HG02970 (cell line): Measurements from ENCODE around the gene BRI3.
"Not testable (repeated sequence)": the region's sequence is repeated elsewhere in the genome, so short reads cannot be mapped to it uniquely, and the experiment has no call there.

ENCODE experiments used
- ATAC-seq: cut with Tn5 transposase; IDR thresholded peaks from one replicate; pipeline ENCODE4 v1.9.1; 2021; ENCODE audit warnings: mild to moderate bottlenecking, moderate library complexity, moderate number of reproducible peaks; ENCODE audit not compliant: unreplicated experiment, low FRiP score

The BRI3 gene

DNA sequence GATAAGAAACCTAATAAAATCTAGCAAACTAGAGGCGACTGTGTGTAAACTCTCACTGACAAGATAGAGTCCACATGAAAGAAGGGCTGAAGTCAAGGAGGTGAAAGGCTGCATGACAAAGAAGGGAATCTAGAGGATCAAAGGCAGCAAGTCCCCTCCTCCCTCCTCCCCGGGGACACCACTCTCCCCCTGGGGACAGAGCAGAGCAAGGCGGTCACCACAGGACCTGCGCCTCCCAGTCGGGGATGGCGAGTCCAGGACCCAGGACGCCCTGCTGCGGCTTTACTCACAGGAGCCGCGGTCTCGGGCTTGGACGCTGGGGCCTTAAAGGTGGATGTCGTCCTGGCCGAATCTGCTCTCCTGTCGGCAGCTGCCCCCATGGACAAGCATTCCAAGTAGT is 22.4 kb downstream of the BRI3 start:
- no peak for ATAC-seq

GRCh38 chr7:98305951-98306535 is 24.6 kb downstream of the BRI3 start:
- no peak for ATAC-seq

- ATAC-seq, result no peak
Measured at GRCh38 chr7:98307971-98308466, 26.5 kb downstream of the BRI3 start.

DNA sequence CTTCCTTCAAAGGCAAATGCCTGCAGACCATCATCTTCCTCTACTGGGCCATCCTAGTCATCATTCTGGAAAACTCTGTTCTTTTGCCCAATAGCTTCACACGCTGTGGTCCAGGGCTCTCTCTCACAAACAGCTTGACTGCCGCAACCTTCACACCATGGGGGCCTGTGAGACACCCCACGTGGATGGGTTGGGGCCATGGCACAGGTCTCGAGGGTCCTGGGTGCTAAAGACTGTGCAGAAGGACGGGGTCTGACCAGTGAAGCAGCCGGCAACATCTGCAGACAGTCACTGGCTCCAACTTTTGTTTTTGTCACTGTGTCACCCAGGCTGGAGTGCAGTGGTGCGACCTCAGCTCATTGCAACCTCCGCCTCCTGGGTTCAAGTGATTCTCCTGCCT is 28.1 kb downstream of the BRI3 start:
- ATAC-seq, result no peak

DNA sequence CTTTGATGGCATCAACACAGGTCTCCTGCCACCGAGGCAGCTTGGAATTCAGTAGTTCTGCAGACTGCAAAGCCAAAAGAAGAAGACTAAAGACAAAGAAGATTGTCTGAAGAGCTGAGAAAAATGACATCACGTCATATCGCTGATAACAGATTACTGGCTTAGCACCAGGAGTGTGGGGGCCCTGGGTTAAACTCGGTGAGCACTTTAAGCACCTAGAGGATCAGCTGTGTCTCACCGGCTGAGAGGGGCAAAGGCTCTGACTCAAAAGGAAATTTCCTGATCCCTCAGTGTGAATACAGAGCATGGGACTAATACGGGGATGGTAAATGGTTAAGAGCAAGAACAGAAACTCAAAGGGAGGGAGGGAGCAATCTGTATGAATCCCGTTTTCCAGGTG is 30.7 kb downstream of the BRI3 start:
- ATAC-seq, result no peak

- ATAC-seq, result no peak
Measured at GRCh38 chr7:98314469-98314868, 33.0 kb downstream of the BRI3 start.

DNA sequence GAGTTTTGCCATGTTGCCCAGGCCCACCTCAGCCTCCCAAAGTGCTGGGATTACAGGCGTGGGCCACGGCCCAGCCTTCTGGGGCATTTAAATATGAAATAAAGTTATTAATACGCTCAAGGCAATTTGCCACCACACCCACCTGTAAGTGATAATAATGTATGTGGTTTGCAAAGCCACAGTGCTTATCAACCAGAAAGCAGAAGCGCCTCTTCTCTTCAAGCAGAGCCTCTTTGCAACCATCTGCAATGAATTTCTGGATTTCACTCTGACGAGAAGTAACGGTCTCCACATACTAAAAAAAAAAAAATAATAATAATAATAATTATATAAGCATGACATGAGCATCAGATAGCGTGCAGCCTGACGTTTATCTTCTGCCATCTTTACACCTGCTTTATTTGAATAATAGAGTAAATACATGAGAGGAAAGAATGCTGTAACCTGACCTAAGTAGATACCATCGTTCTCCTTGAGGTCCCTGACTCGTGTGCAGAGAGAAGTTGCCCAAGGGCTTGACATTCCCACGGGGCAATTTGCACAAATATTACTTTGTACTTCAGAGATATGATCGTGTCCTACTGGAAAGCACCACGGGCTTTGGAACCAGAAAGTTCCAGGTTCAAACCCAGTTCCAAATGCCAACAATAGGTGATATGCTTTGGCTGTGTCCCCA is 34.0 kb downstream of the BRI3 start:
- ATAC-seq, result no peak

DNA sequence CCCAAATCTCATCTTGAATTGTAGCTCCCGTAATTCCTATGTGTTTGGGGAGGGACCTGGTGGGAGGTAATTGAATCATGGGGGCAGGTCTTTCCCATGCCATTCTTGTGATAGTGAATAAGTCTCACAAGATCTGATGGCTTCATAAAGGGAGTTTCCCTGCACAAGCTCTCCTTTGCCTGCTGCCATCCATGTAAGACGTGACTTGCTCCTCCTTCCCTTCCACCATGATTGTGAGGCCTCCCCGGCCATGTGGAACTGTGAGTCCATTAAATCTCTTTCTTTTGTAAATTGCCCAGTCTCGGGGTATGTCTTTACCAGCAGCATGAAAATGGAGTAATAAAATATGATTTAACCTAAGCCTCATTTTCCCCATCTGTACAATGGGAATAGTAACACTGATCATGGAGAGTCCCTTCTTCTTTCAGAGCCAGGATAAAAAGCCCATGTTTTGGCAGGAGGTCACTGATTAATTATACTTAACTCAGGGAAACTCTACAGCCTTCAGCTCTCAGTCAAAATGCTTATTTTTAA is 34.6 kb downstream of the BRI3 start:
- ATAC-seq, result not testable (repeated sequence)

GRCh38 chr7:98317366-98318040 is 36.0 kb downstream of the BRI3 start:
- ATAC-seq, result no peak

GRCh38 chr7:98319176-98319575 is 37.7 kb downstream of the BRI3 start:
- ATAC-seq, result no peak

DNA sequence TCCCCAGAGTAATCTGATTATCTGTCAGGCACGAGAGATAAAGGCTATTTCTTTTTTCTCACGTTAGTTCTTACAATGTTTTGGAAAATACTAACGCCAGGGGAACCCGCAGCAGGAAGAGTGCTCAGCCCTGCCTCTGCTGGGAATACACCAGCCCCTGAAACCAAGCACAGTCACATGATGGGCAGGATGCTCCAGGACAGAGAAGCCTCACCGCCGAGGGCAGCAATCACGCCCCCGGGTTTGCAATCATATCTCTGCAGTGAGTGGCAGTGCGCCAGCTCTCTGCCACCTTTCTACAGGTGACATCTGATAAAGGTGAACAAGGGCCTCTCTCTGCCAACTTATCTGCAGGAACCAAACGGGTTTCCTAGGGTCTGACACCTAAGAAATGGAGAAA is 39.8 kb downstream of the BRI3 start:
- no peak for ATAC-seq

GRCh38 chr7:98322331-98323270 is 41.1 kb downstream of the BRI3 start:
- no peak for ATAC-seq

GRCh38 chr7:98323597-98324322 is 42.3 kb downstream of the BRI3 start:
- no peak for ATAC-seq

- ATAC-seq, result no peak
Measured at GRCh38 chr7:98324782-98325181, 43.3 kb downstream of the BRI3 start.

GRCh38 chr7:98329100-98329790 is 47.8 kb downstream of the BRI3 start:
- no peak for ATAC-seq

GRCh38 chr7:98329791-98330373 is 48.4 kb downstream of the BRI3 start:
- no peak for ATAC-seq

GRCh38 chr7:98330926-98331529 is 49.5 kb downstream of the BRI3 start:
- no peak for ATAC-seq

DNA sequence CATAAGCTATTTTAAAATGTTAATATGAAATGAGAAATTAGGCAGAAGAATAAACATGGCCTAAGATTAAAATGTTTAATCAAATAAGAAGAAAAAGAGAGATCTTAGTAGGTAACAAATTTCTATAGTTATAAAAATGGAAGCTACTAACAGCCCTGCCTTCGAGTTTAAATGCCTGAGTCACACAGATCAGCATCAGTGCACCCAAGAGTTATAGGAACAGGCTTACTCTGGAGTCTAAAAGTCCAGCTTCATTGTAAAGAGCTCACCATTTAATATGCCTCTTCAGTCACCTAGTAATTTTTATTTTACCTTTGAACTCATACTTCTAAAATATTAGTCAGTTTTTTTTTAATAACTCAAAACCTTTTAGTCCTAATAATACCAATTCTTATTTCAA is 52.6 kb downstream of the BRI3 start:
- ATAC-seq, result no peak
